ENCODE results near the gene SLC25A39.
A peak's percentile ranks its signal among the peaks of the same experiment; 100 is the strongest.

SLC25A39 gene

GRCh38 chr17:44311562-44312181 is 13.0 kb downstream of the SLC25A39 start:
- no peak for DNase-seq

DNA sequence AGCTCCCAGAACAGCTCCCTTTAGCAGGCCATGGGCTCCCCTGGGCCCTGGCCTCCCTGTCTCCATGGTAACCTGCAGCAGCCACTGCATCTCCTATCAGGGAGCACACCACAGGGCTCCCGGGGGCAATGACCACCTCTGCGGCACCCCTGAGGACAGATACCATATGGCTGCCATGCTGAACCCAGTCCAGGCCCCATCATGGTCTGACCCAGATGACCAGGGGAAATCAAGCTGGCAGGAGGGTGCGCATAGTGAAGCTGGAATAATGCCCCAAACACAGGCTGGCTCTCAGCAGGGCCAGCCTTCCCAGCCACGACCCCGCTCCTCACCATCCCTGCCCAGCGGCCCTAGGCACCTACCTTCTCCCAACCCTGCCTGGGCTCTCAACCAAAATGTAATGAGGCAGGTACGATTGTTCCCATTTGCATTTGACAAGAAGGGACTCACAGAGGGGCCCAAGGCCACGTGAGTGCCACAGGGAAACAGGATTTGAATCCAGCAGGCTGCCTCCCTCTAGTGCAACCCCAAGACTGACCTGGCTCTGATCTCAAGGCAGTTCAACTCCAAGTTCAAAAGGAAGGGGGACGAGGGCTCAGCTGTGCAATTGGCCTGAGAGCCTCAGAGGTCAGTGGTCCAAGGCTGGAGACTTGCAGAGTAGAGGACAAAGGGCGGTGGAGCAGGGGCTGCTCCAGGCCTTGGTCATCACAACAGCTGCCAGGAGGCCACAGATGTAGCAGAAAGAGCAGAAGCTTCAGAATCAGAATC is 13.8 kb downstream of the SLC25A39 start:
- DNase-seq, result no peak

- DNase-seq, result no peak
These were observed 14.4 kb downstream of the SLC25A39 start for GRCh38 chr17:44310188-44310587.

DNA sequence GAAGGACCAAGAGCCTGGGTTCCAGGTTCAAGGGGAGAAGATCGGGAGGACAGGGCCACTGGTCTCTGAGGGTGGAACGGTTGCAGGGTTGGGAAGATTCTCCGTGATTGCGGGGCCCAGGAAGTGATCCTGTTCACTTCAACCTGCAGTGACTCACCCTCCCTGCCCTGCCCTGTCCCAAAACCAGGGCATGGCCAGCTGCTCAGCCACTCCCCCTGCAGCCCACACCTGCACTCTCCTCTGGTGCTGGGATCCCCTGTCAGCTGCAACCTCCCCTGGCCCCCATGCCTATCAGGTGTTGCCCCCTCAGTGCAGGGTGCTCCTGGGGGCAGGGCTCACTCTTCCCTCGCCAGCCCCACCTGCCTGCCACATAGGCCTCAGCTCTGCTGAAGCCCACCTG is 15.2 kb downstream of the SLC25A39 start:
- no peak for DNase-seq

DNA sequence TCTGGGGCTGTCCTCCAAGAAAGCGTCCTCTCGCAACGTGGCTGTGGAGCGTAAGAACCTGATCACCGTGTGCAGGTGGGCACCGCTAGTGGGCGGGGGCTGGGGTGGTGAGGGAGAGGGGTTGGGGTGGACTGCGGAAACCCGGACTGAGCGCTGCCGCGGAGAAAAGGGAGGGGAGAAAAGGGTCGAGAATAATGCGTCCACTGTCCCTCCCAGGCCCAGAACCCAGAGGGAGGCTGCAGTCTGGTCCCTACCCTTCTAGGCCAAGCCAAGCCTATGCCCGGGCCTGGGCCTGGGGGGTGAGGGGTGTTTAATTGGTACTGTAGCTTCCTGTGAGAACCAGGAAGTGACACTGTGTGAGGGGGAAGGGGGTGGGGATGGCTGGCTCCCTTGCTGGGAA is 15.8 kb downstream of the SLC25A39 start:
- DNase-seq, result no peak

DNA sequence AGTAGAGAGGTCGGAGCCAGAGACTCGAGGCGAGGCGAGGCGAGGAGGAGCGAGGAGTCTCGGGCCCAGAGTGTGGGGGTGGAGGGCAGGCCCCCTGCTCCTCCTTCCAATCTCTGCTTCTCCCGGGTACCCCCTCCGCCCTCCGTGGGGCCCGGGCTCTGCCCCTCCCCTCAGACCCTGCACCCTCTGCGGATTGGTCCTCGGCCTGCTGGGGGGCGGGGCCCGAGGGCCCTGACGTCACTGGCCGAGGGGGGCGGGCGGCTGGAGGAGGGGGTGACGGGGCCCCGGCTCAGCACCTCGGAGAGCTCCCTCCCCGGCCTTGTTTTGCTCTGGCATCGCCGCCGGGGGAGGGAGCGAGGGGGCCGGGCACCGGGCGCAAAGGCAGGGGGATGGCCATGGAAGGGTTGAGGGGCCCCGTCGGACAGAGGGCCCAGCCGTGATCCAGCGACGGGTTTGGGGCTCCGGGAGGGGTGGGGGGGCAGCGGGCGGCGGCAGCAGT is 16.3 kb downstream of the SLC25A39 start, which contains the start of gene RUNDC3A:
RUNDC3A (plus strand) TSS at position 282 of the 499 bp plus-strand sequence. CDS start 232 bp downstream, outside the sequence.
- peak; percentile 70 for DNase-seq

DNA sequence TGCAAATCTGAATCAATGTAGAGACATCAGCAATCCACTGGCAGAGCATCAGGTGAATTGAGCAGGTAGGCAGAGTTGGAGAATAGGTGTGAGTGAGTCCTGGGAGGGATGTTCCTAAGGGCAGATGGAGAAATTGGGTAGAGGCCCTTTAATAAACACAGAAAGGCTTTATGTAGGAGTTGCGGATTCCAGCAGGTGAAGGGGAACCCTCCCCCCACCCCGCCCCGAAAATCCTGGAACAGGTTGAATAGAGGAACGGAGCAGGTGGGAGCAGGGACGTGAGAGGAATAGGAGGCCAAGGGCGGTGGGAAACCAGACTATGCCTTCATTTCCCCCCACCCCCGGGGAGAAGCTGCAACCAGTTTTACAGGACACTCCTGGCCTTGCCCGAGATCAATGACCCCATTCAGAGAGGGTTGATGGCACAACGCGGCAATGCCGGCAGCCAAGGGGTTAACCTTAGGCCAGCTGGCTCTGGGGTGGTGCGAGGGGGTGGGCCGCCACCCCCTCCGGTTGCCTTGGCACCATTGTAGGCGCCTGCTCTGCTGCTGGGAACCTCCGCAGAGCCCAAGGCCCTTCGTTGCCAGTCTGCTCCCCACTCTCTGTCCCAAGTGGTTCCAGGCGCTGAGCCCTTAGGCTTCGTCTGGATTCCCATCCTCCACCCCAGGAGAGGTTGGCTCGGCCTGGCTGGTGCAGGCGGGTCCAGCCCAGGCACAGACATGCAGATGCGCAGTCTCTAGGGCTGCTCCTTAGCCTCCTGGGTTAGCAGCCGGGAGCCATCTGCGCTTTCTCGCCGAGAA is 17.0 kb downstream of the SLC25A39 start:
- DNase-seq, result peak; percentile 19

DNA sequence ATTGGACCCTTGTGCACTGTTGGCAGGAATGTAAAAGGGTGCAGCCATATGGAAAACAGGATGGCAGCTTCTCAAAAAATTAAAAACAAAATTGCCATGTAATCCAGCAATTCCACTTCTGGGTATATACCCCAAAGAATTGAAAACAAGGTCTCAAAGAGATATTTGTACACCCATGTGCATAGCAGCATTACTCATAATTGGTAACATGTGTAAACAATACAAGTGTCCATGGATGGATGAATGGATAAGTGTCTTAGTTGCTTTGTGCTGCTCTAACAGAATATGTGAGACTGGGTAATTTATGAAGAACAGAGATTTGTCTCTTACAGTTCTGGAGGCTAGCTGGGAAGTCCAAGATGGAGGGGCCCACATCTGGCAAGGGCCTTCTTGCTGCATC is 20.0 kb downstream of the SLC25A39 start:
- DNase-seq, result no peak

- no peak for DNase-seq
These were observed 26.6 kb downstream of the SLC25A39 start for GRCh38 chr17:44297975-44298374.

DNA sequence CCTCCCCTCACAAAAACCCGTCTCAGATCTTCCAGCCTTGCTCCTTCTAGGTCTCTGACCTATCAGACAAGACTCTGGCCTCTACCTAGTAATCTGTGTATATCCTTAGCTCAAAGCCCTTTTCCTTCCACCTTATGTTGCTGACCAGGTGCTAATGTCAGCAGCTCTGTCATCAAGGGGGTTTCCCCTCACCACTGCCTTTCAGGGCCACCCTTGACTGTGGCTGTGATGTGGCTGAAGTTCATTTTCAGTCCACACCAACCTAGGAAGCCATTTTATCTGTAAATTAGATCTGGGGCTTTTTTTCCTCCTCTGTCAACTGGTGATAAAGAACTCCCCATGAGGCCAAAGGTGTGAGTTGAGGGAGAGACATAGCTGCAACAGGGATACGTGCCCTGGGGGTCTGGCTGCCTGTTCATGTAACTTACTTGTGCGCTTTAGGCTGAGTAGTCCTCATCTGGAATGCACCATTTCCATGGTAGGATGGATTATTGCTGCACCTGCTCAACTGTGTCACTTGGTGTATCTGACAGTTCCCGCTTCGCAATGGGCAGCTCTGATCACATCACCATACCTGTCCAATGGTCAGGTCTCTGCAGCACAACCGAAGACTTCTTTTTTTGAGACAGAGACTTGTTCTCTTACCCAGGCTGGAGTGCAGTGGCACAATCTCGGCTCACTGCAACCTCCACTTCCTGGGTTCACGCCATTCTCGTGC is 31.0 kb downstream of the SLC25A39 start:
- DNase-seq, result peak; percentile 10

- peak; percentile 46 for DNase-seq
These were observed 37.0 kb downstream of the SLC25A39 start for GRCh38 chr17:44287651-44288050.

- no peak for DNase-seq
These were observed 40.6 kb downstream of the SLC25A39 start for GRCh38 chr17:44284024-44284400.

- peak; percentile 96 for DNase-seq
These were observed 41.1 kb downstream of the SLC25A39 start for GRCh38 chr17:44283344-44284023.

DNA sequence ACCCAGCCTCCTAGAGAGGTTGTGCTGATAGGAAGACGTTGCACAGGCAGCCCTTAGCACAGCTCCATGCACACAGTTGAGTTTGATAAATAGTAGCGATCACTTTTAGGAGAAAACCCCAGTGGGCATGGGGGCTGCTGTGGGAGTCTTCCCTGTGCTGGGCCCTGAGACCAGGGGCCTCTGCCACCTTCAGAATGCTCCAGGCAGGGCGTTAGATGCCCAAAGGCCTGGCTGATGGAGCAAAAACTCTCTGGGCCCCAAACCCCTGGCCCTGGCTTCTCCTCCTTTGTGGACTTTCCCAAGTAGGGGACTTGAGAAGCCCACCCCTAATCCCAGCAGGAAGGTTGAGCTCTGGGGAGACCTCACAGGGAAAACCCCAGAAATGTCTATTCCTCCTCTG is 42.4 kb downstream of the SLC25A39 start:
- DNase-seq, result no peak

- peak; percentile 96 for DNase-seq
These were observed 43.1 kb downstream of the SLC25A39 start for GRCh38 chr17:44281570-44281969.

DNA sequence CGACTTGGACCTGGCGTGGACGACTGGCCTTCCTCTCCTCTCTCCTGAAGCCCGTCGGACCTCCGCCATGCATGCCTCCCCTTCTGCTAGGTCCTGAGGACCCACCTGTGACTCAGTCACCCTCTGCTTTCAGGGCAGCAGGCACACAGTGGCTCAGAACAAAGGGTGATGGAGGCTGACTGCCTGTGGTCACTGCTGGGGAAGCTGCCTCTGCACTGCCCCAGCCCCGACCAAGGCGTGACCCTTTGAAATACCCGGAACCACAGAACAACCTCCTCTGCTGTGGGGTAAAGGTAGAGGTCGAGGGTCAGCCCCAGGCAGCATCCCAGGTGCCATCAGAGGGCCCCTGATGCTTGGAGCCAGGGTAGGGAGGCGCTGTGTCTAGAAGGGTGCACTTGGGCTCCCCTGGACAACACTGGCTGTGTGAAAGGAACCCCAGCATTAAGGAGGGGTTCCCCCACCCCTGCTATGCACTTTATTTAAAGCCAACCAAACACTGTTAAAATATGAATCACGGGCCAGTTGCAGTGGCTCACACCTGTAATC is 44.2 kb downstream of the SLC25A39 start:
- no peak for DNase-seq

DNA sequence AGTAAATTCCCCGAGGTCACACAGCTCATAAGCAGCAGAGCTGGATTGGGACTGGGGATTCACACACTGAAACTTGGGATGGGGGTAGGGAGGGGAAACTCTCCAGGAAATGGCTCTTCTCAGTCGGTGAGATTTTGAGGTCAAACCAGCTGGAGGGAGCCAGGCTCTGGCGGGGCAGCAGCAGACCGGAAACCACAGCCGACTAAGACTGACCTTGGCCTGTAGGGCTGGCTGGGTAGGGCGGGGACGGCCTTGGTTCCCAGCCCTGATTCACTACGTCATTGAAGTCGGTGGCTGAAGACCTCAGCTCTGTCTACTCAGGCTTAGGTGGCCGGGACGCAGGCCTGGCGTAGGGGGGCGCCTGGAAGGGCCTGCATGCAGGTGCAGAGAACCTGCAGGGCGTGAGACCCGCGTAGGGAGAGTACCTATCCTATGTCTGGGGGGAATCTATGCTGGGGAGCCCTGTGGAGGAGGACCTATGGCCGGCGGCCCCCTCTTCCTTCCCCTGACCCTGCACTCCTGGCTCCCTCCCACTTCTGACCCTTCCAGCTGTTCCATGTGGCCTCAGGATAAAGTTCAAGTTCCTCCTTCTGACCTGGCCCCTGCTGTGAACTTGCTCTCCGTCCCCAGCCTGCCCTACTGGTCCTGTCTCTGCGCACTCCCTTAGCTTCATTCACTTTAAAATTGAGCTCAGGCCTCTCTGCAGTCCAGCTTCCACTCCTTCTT is 44.8 kb downstream of the SLC25A39 start:
- DNase-seq, result peak; percentile 54

DNA sequence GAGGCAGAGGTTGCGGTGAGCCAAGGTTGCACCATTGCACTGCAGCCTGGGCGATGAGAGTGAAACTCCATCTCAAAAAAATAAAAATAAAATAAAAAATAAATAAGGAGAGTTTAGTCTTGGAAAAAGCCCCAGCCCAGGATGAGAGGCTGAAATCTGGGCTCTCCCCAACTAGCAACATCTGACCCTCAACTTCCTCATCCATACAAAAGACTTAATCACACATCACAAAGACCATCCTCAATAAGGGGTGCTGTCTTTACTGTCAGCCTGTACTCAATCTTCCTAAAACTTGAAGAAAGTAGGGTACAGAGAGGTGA is 45.3 kb downstream of the SLC25A39 start:
- no peak for DNase-seq

- DNase-seq, result no peak
These were observed 46.6 kb downstream of the SLC25A39 start for GRCh38 chr17:44277976-44278375.

- DNase-seq, result no peak
These were observed 51.0 kb downstream of the SLC25A39 start for GRCh38 chr17:44273607-44274006.

DNA sequence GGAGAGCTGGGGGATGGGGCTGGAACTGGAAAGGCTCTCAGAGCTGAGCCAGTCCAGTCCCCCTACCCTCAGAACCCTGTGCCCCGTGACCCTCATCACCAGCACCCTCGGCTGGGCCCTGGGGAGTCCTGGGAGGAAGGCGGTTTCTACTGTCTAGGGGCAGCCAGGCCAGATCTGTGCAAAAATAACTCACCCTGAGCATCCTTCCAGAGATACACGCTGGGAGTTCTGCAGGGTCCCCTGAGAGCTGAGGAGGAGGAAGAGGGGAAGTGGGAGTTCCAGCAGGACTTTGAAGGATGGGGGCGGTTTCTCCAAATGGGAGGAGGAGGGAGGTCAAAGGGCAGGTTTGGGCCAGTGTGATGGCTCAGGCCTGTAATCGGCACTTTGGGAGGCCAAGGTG is 51.7 kb downstream of the SLC25A39 start:
- no peak for DNase-seq

Measured in hematopoietic multipotent progenitor cell treated with erythropoietin and hydrocortisone succinate and interleukin-3 and kit ligand, for 8 days (in vitro differentiated cells).